Measurements from ENCODE around the gene KLHDC10.

Gene KLHDC10

DNA sequence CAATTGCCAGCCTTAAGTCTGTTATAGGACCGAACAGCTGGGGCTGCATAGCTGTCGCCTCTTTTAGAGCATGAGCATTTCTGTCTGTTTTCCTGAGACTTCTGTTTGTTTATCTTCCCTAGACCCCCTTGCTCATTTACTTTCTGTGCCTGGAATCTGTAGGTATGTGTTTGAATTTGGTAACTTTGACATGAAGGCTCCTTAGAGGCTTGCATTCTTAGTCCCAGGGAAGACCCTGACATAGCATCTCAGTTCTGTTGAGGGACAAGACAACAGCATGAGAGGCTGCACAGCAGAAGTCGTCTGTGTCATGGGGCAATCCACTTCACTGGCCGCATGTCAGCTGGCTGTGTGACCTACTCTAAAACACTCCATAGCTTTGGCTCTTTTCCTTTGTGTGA is 58.7 kb downstream of the KLHDC10 start:
- TF ChIP-seq GATA2 (IDR thresholded peaks at IDR 0.05; ENCODE audit: low read depth, low read length) (no peak), GATA3 (IDR thresholded peaks at IDR 0.05; ENCODE audit: low read depth, low read length) (no peak)

DNA sequence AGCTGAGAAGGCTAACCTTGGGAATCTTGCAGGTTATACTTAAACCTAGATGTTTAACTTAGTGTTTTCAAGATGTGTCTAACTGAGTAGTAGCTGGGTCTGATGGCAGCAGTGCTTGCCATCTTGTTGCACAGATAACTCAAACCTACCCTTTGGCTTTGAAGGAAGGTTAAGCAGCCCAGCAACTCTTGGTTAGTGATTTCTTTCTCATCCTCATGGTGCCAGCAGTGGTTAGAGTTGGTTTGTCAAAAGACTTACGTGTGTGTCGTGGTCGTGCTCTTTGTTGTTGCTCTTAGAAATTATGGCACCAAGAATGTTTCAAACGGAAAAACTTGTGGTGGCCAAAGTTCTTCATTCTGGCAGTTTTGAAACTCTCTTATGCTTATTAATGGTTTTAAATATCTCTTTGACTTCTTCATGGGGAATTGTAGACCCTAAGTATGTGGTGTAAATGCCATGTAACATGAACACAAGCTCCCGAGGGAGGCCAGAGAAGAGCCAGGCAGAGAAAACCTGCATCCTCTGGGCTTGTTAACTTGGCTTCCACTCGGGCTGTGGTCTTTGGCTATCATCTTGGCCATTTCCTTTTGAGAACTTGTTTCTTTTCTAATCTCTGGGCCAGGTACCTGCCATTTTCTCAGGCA is 61.0 kb downstream of the KLHDC10 start:
- TF ChIP-seq GATA2 (IDR thresholded peaks at IDR 0.05; ENCODE audit: low read depth, low read length) (no peak), GATA3 (IDR thresholded peaks at IDR 0.05; ENCODE audit: low read depth, low read length) (no peak)

DNA sequence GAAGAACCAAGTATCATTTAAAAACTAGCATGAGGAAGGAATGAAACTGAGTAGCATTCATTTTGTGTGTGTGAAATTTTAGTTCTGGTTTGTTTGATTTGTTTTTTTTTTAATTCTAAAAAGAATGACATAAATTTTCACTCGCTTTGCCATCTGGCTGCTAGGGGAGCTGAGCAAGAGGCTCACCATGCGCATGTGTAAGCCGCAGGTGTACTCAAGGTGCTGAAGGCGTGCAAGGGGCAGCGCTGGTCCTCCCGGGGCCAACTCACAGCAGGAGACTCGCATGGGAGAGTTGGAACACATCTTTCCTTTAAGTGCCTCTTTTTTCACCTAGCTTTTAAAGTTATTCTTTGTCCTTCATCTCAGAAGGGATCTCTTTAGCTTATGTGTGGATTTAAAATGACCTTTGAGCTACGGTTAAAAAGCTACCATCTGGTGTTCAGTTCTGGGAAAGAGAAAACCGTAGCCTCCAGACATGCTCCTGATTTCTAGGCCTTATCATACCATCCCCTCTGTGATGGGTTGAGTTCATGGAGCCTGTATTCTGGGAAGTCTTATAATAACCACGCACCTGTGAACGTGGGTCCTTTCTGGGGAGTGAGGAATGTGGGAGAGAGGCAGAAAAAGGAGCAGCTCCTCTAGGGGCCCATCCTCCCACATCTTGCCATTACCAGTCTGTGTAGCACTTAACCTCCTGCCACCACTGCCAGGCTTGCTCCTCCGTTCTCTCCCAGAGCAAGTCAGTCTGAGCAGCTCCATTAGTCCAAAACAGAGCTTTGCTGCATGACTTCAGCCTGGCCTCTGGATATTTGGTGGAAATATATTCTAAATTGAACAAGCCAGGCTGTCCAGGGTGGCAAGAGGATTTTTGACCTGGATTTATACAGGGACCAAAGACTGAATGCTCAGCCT is 61.9 kb downstream of the KLHDC10 start:
- TF ChIP-seq GATA3 (IDR thresholded peaks at IDR 0.05; ENCODE audit: low read depth, low read length) (no peak), GATA2 (IDR thresholded peaks at IDR 0.05; ENCODE audit: low read depth, low read length) (no peak)

DNA sequence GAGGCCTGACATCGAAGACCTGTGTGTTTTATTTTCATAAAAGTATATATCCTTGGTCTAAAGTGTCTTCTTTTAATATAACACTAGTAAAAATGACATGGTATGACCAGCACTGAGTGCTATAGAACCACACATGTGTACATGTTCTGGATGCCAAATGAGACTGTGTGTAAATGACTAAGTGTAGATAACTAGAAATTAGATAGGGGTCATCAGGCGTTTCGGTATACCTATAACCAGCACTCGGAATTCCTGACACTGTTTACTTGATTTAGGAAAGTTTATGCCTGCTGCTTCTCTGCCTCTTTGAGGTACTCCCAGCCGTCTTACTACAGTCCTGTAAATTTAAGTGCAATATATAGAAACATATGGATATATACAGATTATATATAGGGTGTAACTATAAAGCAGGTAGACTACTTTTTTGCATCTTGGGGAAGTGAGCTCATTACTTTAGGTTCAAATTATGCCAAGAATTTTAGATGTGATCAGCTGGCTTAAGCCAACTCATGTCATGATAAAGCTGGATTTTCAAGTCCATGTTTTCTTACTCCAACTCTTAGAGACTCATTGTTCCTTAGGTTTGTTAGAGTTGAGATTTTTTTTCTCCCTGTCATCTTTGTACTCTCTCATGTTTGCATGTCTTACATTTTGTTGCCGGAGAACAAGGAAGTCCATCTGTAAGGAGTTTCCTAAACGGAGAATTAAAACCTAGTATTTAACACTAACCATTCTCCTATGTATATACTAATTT is 62.9 kb downstream of the KLHDC10 start:
- TF ChIP-seq GATA2 (IDR thresholded peaks at IDR 0.05; ENCODE audit: low read depth, low read length), result no peak
- TF ChIP-seq GATA3 (IDR thresholded peaks at IDR 0.05; ENCODE audit: low read depth, low read length), result no peak

DNA sequence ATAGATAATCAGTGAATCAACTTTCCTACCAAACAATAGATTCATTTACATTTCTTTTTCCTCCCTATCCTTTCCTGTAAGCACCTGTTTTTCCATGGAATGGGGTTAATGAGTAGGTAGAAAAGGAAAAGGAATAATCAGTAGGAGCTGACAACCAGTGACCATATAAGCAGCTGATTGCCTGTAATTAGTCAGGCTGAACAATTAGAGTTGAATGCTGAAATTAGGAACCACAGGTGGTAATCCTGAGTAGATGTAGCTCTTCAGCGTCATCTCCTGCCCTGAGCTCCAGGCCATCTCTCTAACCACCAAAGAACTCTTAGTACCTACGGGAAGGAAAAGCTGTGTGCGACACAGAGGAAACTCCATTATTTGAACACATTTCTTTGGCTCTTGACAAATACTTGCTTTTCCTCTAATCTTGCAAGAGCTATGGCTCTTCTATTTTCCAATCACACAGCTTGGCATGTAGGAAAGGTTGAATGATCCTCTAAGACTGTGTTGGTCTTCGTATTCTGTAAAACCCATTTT is 63.8 kb downstream of the KLHDC10 start:
- TF ChIP-seq GATA2 (IDR thresholded peaks at IDR 0.05; ENCODE audit: low read depth, low read length) (no peak), GATA3 (IDR thresholded peaks at IDR 0.05; ENCODE audit: low read depth, low read length) (no peak)

DNA sequence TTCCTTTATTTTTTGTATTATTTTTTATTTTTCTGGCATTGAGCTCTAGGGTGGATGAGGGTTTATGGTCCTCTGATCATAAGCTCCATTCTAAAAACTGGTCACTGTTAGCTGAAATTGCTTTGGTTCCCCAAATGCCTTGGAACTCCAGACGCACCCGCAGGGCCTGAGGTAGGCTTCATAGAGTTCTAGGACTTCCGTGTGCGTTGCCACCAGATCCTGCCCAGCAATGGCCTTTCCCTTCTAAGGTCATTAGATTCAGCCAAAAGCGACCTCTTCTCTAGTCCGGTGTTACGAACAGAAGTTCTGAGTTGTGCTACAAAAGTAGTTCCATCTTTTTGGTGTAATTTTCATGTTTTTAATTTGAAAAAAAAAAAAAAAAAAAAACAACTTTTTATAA is 64.4 kb downstream of the KLHDC10 start:
- TF ChIP-seq GATA2 (IDR thresholded peaks at IDR 0.05; ENCODE audit: low read depth, low read length) (no peak), GATA3 (IDR thresholded peaks at IDR 0.05; ENCODE audit: low read depth, low read length) (no peak)

DNA sequence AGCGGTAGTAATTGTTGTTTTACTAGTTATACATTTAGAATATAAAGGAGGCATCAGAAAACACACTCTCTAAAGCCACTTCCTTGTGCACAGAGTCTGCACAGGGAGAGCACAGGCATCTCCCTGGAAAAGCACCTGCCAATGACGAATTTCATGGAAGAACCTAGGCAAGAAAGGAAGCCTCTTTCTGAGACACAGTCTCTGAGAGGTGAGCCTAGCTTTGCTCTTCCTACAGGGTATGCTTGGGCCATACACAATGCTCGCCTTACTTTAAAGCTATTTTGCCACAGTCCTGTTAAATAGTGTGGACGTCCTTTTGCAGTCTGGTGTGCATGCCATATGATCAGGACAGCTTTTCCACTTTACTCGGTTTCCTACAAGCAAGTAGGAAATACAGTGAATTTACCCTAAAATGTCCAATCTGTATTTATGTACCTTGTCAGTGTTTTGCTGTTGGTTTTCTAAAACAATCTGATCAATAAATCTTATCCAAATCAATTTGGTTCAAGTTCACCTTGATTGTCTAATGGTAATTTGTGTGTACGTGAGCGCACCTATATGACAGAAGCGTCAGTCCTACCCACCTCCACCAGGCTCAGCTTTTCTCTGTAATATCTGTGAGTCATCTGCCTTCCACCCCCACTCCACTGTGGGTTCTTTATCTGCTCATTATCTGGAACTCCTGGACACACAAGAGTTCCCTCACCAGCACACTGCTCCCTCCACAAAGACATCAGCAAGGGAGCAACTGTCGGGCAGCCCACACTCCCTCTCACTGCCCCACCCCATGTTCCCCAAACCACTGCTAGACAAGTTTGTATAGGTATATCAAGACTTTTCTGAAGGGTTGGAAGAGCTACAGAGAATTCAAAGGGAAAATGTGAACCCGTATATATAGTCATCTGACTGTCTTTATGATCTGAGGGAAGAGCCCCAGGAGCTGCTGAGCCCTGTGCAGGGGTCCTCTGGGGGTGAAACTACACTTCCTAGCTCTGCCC is 65.2 kb downstream of the KLHDC10 start:
- no peak for TF ChIP-seq GATA3 (IDR thresholded peaks at IDR 0.05; ENCODE audit: low read depth, low read length)
- TF ChIP-seq GATA2 (IDR thresholded peaks at IDR 0.05; ENCODE audit: low read depth, low read length), result no peak

DNA sequence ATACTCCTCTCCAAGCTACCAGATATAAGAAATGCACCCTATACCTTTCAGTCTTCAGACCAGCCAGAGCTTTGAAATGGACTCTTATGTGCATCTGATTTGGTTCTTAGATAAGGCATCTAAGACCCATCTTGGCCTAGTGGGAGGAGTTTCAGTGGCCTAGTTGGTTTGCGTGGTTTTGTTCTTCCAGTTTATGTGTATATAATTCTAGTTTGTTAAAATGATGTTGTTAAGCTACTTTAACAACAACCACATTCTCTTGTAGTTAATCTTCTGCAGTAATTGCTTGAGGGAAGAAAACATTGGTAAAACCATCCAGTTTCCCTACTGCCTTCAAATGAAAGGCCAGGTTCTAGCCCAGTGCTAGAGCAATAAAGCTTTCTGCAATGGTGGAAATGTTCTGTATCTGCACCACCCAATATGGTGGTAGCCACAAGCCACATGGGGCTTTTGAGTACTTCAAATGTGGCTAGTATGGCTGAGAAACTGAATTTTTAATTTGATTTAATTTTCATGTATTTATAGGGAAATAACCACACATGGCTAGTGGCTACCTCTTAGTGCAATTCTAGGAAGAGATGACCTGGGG is 66.3 kb downstream of the KLHDC10 start:
- TF ChIP-seq GATA3 (IDR thresholded peaks at IDR 0.05; ENCODE audit: low read depth, low read length) (no peak), GATA2 (IDR thresholded peaks at IDR 0.05; ENCODE audit: low read depth, low read length) (peak; percentile 12; the same call in 1 of the 2 replicates)

DNA sequence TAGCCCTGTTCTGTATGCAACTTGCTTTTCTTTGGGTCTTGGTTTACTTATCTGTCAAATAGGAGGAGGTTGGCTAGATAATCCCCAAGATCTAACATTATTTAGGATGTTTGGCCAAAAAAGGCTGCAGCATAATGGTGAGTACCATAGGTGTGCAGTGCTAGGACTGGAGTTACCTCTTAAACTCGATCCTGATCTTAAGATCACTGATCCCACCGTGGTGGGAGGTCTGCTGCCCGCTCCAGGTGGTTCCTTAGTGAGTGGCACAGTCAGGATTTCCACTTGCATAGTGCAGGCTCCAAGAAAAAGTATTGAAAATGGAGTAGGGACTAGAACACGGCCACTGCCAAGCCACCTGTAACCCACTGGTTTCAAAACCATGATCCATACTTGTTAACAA is 66.9 kb downstream of the KLHDC10 start:
- no peak for TF ChIP-seq GATA2 (IDR thresholded peaks at IDR 0.05; ENCODE audit: low read depth, low read length)
- no peak for TF ChIP-seq GATA3 (IDR thresholded peaks at IDR 0.05; ENCODE audit: low read depth, low read length)

DNA sequence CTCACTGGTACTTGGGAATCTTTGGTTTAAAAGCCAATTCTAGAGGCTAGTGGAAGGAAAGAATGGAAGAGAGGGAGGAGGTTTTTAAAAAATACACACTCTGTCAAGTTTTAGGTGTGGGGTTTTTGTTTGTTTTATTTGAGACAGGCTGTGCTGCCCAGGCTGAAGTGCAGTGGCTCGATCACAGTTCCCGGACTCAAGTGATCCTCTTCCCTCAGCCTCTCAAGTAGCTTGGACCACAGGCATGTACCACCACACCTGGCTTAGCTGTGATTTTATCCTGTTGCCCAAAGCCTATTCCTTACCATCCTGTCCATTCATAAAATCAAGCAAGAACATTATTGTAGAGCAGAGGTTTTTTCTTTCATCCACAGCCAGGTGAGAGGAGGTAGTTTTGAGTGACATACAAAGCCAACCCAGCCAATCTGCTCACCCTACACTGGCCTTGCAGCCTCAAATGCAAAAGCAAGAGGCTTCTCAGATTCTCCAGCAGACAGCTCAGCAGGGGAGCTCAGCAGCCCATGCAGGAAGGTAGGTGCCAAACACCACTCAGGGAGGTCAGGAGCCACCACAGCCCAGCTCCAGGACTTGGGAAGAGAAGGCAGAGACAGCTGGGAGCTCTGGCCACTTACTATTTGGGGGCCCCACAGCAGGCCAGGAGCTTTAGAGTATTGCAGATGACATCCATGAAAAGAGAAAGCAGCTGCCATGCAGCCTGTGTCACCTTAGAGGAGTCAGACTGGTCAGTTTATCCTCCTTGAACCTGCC is 69.0 kb downstream of the KLHDC10 start:
- no peak for TF ChIP-seq GATA2 (IDR thresholded peaks at IDR 0.05; ENCODE audit: low read depth, low read length)
- no peak for TF ChIP-seq GATA3 (IDR thresholded peaks at IDR 0.05; ENCODE audit: low read depth, low read length)

DNA sequence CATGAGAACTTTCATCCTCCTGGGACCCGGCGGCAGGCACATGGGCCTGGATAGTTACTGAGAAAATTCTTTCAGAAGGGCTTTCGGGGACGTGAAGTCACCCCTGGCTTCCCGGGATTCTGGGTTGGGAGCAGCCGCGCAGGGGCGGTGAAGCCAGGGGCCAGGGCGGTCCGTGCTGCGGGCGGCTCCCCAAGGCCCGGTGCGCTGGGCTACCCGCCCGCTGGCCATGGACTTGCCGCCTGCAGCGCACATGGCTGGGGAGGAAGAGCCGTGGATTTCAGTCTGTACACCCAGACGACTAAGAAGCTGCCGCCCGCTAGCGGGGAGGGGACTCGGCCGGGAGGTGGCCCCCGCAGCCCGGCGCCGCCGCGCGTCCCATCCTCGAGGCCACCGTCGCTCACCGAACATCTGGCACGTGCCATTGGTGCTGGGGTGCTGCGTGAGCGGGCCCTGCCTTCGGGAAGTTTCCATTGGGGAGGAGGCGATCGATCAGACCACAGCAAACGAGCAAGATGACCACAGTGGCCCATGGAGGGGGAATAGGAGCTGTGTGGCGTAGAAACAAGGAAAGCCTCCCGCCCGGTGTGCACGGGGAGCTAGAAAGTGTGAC is 70.3 kb downstream of the KLHDC10 start:
- TF ChIP-seq GATA2 (IDR thresholded peaks at IDR 0.05; ENCODE audit: low read depth, low read length), result no peak
